Naive thymus-derived CD4-positive, alpha-beta T cell (primary cell): Measurements from ENCODE around the gene CDC42EP3. TPM values are rescaled to one million over a fixed set of nuclear protein-coding genes. Genes with fewer than 3 reads are reported as not detected.

ENCODE experiments used
- ATAC-seq: fragments of 150-1000 bp; cut with Tn5 transposase; 2 replicates; pipeline ENCODE4 v1.10.0; 2021; ENCODE audit warnings: mild to moderate bottlenecking, moderate library complexity
- CTCF ChIA-PET: fragments of 350-600 bp; sonication (Branson Sonifier 250); formaldehyde crosslinking; loops from one replicate; lab custom pipeline; 2021; ENCODE audit warnings: antibody characterized with exemption; lab: Charles Lee
- POLR2A ChIA-PET: fragments of 350-600 bp; sonication (Branson Sonifier 250); formaldehyde crosslinking; loops from one replicate; lab custom pipeline; 2021; ENCODE audit warnings: antibody characterized with exemption, inconsistent platforms; lab: Charles Lee
- DNase-seq, 9 donors: peaks; one replicate each; pipeline versions ENCODE4 v3.0.0 to v3.0.0-alpha.2; 2020 to 2022; ENCODE audit warnings: mixed read lengths in 1 of 9
- H3K27ac ChIP-seq: one replicate; pipeline ENCODE4 v1.7.0; 2013; ENCODE audit warnings: mild to moderate bottlenecking, low read depth, low read length, moderate library complexity
- H3K27me3 ChIP-seq, 2 donors: one replicate each; pipeline ENCODE4 v1.7.0; 2013; ENCODE audit warnings: low read length in 2 of 2, mild to moderate bottlenecking in 2 of 2, moderate library complexity in 2 of 2; ENCODE audit not compliant: control insufficient read depth in 2 of 2, insufficient read depth in 2 of 2
- H3K36me3 ChIP-seq, 3 experiments: 1 replicate in 2 of 3; 2 replicates in 1 of 3; pipeline ENCODE4 v1.7.0; 2013; ENCODE audit warnings: low read length in 3 of 3, mild to moderate bottlenecking in 3 of 3, moderate library complexity in 1 of 3; ENCODE audit not compliant: insufficient read depth in 3 of 3, control insufficient read depth in 2 of 3
- H3K4me1 ChIP-seq, 2 donors: one replicate each; pipeline ENCODE4 v1.7.0; 2013; ENCODE audit warnings: low read length in 2 of 2, mild to moderate bottlenecking in 2 of 2, moderate library complexity in 1 of 2; ENCODE audit not compliant: control insufficient read depth in 2 of 2, insufficient read depth in 2 of 2
- H3K4me3 ChIP-seq: 2 replicates; pipeline ENCODE4 v1.7.0; 2013; ENCODE audit warnings: mild to moderate bottlenecking, low read length
- H3K9me3 ChIP-seq, 3 experiments: 1 replicate in 2 of 3; 2 replicates in 1 of 3; pipeline ENCODE4 v1.7.0; 2013; ENCODE audit warnings: low read length in 3 of 3; ENCODE audit not compliant: control insufficient read depth in 2 of 3
- H3K27ac Mint-ChIP-seq, 9 donors: one replicate each; pipeline ENCODE4 v1.8.0; 2020 to 2022; ENCODE audit warnings: mixed read lengths in 9 of 9, mild to moderate bottlenecking in 8 of 9, moderate library complexity in 5 of 9, inconsistent platforms in 2 of 9
- H3K27me3 Mint-ChIP-seq, 5 donors: one replicate each; pipeline ENCODE4 v1.8.0; 2021 to 2022; ENCODE audit warnings: mixed read lengths in 5 of 5, mild to moderate bottlenecking in 1 of 5
- H3K36me3 Mint-ChIP-seq, 5 donors: one replicate each; pipeline ENCODE4 v1.8.0; 2020 to 2022; ENCODE audit warnings: mixed read lengths in 5 of 5, mild to moderate bottlenecking in 3 of 5, inconsistent platforms in 1 of 5
- H3K4me1 Mint-ChIP-seq, 7 donors: one replicate each; pipeline ENCODE4 v1.8.0; 2020 to 2022; ENCODE audit warnings: mixed read lengths in 7 of 7, mild to moderate bottlenecking in 3 of 7, inconsistent platforms in 1 of 7
- H3K4me3 Mint-ChIP-seq, 10 donors: one replicate each; pipeline ENCODE4 v1.8.0; 2020 to 2022; ENCODE audit warnings: mild to moderate bottlenecking in 10 of 10, mixed read lengths in 10 of 10, moderate library complexity in 6 of 10, inconsistent platforms in 2 of 10
- H3K9me3 Mint-ChIP-seq, 11 donors: one replicate each; pipeline ENCODE4 v1.8.0; 2020 to 2022; ENCODE audit warnings: mixed read lengths in 11 of 11, mild to moderate bottlenecking in 4 of 11, inconsistent platforms in 1 of 11, moderate library complexity in 1 of 11
- intact Hi-C, 2 donors: fragments of 100-400 bp; cut with micrococcal nuclease; formaldehyde crosslinking; loops; one replicate each; pipeline ENCODE4 v1.15.1; 2023
- polyA plus RNA-seq, 2 donors: library from polyadenylated mRNA; unstranded; fragments of 300-500 nt; fragmentation: Illumina TruSeq; gene quantifications; one replicate each; pipeline ENCODE4 v1.2.3, GENCODE V29; 2021
- total RNA-seq, 6 experiments: library from RNA in 5 of 6; stranded (reverse) in 5 of 6; gene quantifications; 1 replicate in 5 of 6; 2 replicates in 1 of 6; pipeline ENCODE4 v1.2.3 and lab custom pipeline; 2021 to 2026

Gene CDC42EP3
- total and polyA plus RNA-seq, 7 experiments from 2014 or later = 15.9 to 96.3 (median 17.8) TPM

DNA sequence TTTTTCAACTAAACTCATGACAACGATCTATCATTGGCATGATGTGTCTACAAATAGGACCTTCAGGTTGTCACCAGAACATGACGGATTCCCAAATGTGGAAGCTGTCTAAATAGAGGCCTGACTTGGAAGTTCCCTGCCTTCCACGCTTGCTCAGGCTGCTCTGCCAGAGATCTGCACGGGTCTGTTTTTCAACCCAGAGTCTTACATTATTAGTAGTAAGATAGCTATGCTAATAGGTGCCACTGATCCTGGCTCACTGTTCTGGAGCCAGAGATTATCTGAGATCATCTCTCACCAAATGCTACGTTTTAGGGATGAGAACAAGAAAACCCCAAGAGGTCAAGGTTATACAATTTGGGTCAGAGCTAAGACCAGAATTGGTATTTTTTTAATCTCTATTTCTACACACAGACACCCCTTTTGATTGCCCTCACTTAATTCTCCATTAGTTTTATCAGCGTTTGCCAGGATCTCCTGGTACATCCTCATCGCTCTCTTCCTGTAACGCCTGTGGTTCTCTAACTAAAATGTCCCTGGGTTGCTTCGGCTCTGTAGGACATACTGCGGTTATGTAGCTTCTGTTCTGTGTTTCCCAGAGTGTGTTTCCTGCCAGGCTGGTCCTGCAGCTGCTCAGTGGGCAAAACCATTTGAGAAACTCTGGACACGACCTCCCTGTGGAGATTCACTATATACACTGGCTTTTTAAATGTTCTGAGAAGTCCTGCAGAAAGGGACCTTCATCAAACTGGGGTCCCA is 5.7 kb downstream of the CDC42EP3 start:
- H3K36me3 Mint-ChIP-seq = peaks cover 2 to 20% (median 8%) of the 10 kb centered on the region in 5 donors
- H3K4me3 ChIP-seq = no peak overlapping the region
- H3K27ac Mint-ChIP-seq = peak overlapping the region in 7 of 9 donors; percentile 5 to 86 (median 46)

DNA sequence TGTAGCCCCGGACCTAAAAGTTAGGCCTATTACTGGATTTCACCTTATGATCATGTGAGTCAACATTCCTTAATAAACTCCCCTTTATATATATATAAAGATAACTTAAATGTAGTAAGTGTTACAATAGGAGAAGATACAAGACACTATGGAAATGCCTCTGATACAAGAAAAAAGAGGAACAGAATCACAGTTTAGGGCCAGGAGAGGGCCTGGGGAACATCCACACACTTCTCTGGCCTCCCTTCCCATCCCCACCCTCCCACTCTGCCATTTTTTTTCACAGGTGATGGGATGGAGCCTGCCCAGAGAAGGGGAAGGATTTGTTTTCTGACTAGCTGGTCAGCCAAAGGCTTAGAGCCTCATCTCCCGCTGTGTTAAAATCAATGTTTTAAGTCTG is 6.4 kb downstream of the CDC42EP3 start:
- ChIA-PET CTCF (no interaction called here), POLR2A (interaction anchor here (0.6 to 1.4 kb wide), 3 partner anchors 10 to 382 kb away, joined by 3 to 4 read pairs (median 3); no protein-coding TSS in a partner anchor)
- H3K4me1 Mint-ChIP-seq = peaks cover 31 to 84% (median 75%) of the 10 kb centered on the region in 7 donors
- Histone ChIP-seq H3K27ac (no peak overlapping the region), H3K4me1 (peaks cover 22 to 45% of the 10 kb centered on the region in 2 donors), H3K9me3 (no peaks in the 10 kb centered on the region), H3K4me3 (no peak overlapping the region), H3K36me3 (peaks cover 0 to 4% (median 0%) of the 10 kb centered on the region in 3 experiments), H3K27me3 (no peaks in the 10 kb centered on the region)
- H3K9me3 Mint-ChIP-seq = no peaks in the 10 kb centered on the region
- intact Hi-C loops = loop anchor here in 1 of 2 donors (5.0 kb wide), 1 partner anchor 167 kb away; no protein-coding TSS in a partner anchor
- no peaks in the 10 kb centered on the region for H3K27me3 Mint-ChIP-seq
- DNase-seq = no peak
- peak overlapping the region in 5 of 9 donors; percentile 5 to 86 (median 63) for H3K27ac Mint-ChIP-seq
- no peak for ATAC-seq
- H3K36me3 Mint-ChIP-seq = peaks cover 2 to 24% (median 8%) of the 10 kb centered on the region in 5 donors
- no peak overlapping the region for H3K4me3 Mint-ChIP-seq

More for the DNA sequence above, 5.7 kb downstream of the CDC42EP3 start:
- ATAC-seq (no peak), DNase-seq (no peak)
- H3K4me1 Mint-ChIP-seq = peaks cover 37 to 87% (median 77%) of the 10 kb centered on the region in 7 donors
- ChIA-PET POLR2A (interaction anchor here (0.8 to 1.4 kb wide), 2 partner anchors 9 to 18 kb away, joined by 3 to 4 read pairs; no protein-coding TSS in a partner anchor), CTCF (no interaction called here)
- Histone ChIP-seq H3K27ac (no peak overlapping the region), H3K4me1 (peaks cover 22 to 38% of the 10 kb centered on the region in 2 donors), H3K36me3 (peaks cover 0 to 4% (median 0%) of the 10 kb centered on the region in 3 experiments), H3K9me3 (no peaks in the 10 kb centered on the region), H3K27me3 (no peaks in the 10 kb centered on the region)
- H3K4me3 Mint-ChIP-seq = peak overlapping the region in 2 of 10 donors; percentile 23 to 47
- H3K9me3 Mint-ChIP-seq = no peaks in the 10 kb centered on the region
- H3K27me3 Mint-ChIP-seq = no peaks in the 10 kb centered on the region
- intact Hi-C loops = loop anchor here in 1 of 2 donors (5.0 kb wide), 1 partner anchor 167 kb away; no protein-coding TSS in a partner anchor

DNA sequence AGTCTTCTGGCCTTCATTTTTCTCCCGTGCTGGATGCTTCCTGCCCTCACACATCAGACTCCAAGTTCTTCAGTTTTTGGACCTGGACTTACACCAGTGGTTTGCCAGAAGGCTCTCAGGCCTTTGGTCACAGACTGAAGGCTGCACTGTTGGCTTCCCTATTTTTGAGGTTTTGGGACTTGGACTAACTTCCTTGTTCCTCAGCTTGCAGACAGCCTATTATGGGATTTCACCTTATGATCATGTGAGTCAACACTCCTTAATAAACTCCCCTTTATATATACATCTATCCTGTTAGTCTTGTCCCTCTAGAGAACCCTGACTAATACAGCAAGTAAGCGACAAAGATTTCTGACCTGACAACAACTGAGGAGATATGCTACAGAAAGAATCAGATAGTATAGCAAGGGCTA is 7.2 kb downstream of the CDC42EP3 start:
- Histone ChIP-seq H3K4me1 (peaks cover 18 to 43% of the 10 kb centered on the region in 2 donors), H3K9me3 (no peaks in the 10 kb centered on the region), H3K4me3 (no peak overlapping the region), H3K27ac (no peak overlapping the region), H3K36me3 (peaks cover 0 to 4% (median 0%) of the 10 kb centered on the region in 3 experiments), H3K27me3 (no peaks in the 10 kb centered on the region)
- Mint-ChIP-seq H3K4me3 (peak overlapping the region in 1 of 10 donors; percentile 0), H3K27me3 (no peaks in the 10 kb centered on the region), H3K4me1 (peaks cover 27 to 84% (median 75%) of the 10 kb centered on the region in 7 donors), H3K36me3 (peaks cover 4 to 24% (median 8%) of the 10 kb centered on the region in 5 donors), H3K9me3 (no peaks in the 10 kb centered on the region), H3K27ac (peak overlapping the region in 4 of 9 donors; percentile 5 to 72 (median 44))
- intact Hi-C loops = no loop called here
- ATAC-seq (peak; percentile 32), DNase-seq (no peak)
- CTCF ChIA-PET = no interaction called here
- POLR2A ChIA-PET = no interaction called here

- POLR2A ChIA-PET = no interaction called here
- peaks cover 0 to 4% (median 0%) of the 10 kb centered on the region in 3 experiments for H3K36me3 ChIP-seq
- no peak for DNase-seq
- peaks cover 4 to 30% (median 8%) of the 10 kb centered on the region in 5 donors for H3K36me3 Mint-ChIP-seq
- H3K4me1 Mint-ChIP-seq = peaks cover 29 to 84% (median 75%) of the 10 kb centered on the region in 7 donors
- peak overlapping the region in 3 of 9 donors; percentile 18 to 51 (median 30) for H3K27ac Mint-ChIP-seq
- intact Hi-C loops = no loop called here
- no peaks in the 10 kb centered on the region for H3K9me3 ChIP-seq
- no peaks in the 10 kb centered on the region for H3K27me3 ChIP-seq
- CTCF ChIA-PET = no interaction called here
- H3K4me3 ChIP-seq = no peak overlapping the region
- no peak overlapping the region for H3K4me3 Mint-ChIP-seq
- H3K4me1 ChIP-seq = peaks cover 12 to 43% of the 10 kb centered on the region in 2 donors
- H3K27me3 Mint-ChIP-seq = no peaks in the 10 kb centered on the region
- no peak overlapping the region for H3K27ac ChIP-seq
- ATAC-seq = no peak
- H3K9me3 Mint-ChIP-seq = peaks cover 0 to 4% (median 0%) of the 10 kb centered on the region in 11 donors
These were observed 8.1 kb downstream of the CDC42EP3 start for GRCh38 chr2:37663390-37663789.

DNA sequence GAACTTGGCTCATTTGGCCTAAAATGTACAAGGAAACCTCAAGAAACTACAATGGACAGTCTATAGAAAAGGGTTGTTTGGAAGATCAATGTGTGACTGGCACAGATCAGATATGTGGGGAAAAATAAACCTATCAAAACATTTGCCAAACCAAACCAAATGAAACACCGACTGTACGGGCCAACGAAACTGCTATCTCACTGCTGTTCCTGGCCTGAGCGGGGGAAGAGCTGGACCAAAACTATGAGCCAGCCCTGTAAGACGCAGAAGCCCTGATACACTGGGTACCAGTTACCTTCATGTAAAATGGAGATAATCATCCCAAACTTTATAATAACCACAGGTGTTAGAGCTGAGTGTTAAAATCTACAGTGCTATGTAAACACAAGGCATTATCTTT is 11.7 kb downstream of the CDC42EP3 start:
- H3K4me3 ChIP-seq = no peak overlapping the region
- no peaks in the 10 kb centered on the region for H3K9me3 ChIP-seq
- Mint-ChIP-seq H3K4me3 (no peak overlapping the region), H3K27me3 (no peaks in the 10 kb centered on the region), H3K27ac (peak overlapping the region in 7 of 9 donors; percentile 3 to 63 (median 44)), H3K9me3 (peaks cover 0 to 4% (median 0%) of the 10 kb centered on the region in 11 donors), H3K36me3 (peaks cover 4 to 34% (median 9%) of the 10 kb centered on the region in 5 donors), H3K4me1 (peaks cover 41 to 89% (median 82%) of the 10 kb centered on the region in 7 donors)
- H3K27ac ChIP-seq = no peak overlapping the region
- intact Hi-C loops = loop anchor here in 1 of 2 donors (1.0 to 2.0 kb wide), 2 partner anchors 12 to 15 kb away; partner anchors contain the start of gene CDC42EP3
- POLR2A ChIA-PET = interaction anchor here (1.0 to 1.3 kb wide), 2 partner anchors 11 to 14 kb away, joined by 3 to 4 read pairs; no protein-coding TSS in a partner anchor
- CTCF ChIA-PET = no interaction called here
- peaks cover 30 to 50% of the 10 kb centered on the region in 2 donors for H3K4me1 ChIP-seq
- DNase-seq = no peak
- H3K27me3 ChIP-seq = no peaks in the 10 kb centered on the region
- no peak for ATAC-seq
- H3K36me3 ChIP-seq = peaks cover 0 to 4% (median 0%) of the 10 kb centered on the region in 3 experiments

GRCh38 chr2:37658682-37659081 is 12.8 kb downstream of the CDC42EP3 start:
- H3K4me3 ChIP-seq = no peak overlapping the region
- H3K27ac Mint-ChIP-seq = peak overlapping the region in 8 of 9 donors; percentile 3 to 69 (median 26)
- intact Hi-C loops = loop anchor here in 1 of 2 donors (1.0 to 2.0 kb wide), 2 partner anchors 13 to 14 kb away; partner anchors contain the start of gene CDC42EP3
- H3K27me3 ChIP-seq = no peaks in the 10 kb centered on the region
- peaks cover 0 to 4% (median 0%) of the 10 kb centered on the region in 3 experiments for H3K36me3 ChIP-seq
- H3K4me1 ChIP-seq = peaks cover 40 to 61% of the 10 kb centered on the region in 2 donors
- ChIA-PET CTCF (interaction anchor here (0.7 kb wide), 1 partner anchor 15 kb away, joined by 4 read pairs; no protein-coding TSS in a partner anchor), POLR2A (interaction anchor here (1.0 to 1.3 kb wide), 3 partner anchors 11 to 13 kb away, joined by 3 to 4 read pairs (median 3); no protein-coding TSS in a partner anchor)
- peak overlapping the region in 3 of 10 donors; percentile 1 to 51 (median 29) for H3K4me3 Mint-ChIP-seq
- H3K9me3 Mint-ChIP-seq = peaks cover 0 to 4% (median 0%) of the 10 kb centered on the region in 11 donors
- no peaks in the 10 kb centered on the region for H3K27me3 Mint-ChIP-seq
- ATAC-seq (no peak), DNase-seq (no peak)
- peaks cover 0 to 27% (median 8%) of the 10 kb centered on the region in 5 donors for H3K36me3 Mint-ChIP-seq
- H3K4me1 Mint-ChIP-seq = peaks cover 46 to 91% (median 86%) of the 10 kb centered on the region in 7 donors
- H3K9me3 ChIP-seq = no peaks in the 10 kb centered on the region
- H3K27ac ChIP-seq = no peak overlapping the region
